Stomach (tissue), 9 donors: ENCODE measurements around the gene LRRC4C. TPM values are rescaled to one million over a fixed set of nuclear protein-coding genes. Genes with fewer than 3 reads are reported as not detected.

Source experiments
- DNase-seq, 2 donors: peaks; one replicate each; pipeline versions ENCODE4 v3.0.0 to v3.0.0-alpha.2; 2013 to 2019
- H3K27ac ChIP-seq, 5 donors: fragments of 200-600 bp in 4 of 5; sonication (generic) in 4 of 5; one replicate each; pipeline ENCODE4 v1.5.1; 2013 to 2019; ENCODE audit warnings: mild to moderate bottlenecking in 1 of 5, moderate library complexity in 1 of 5
- H3K27me3 ChIP-seq, 3 donors: fragments of 200-600 bp; sonication (generic); one replicate each; pipeline ENCODE4 v1.5.1; 2017 to 2019; ENCODE audit warnings: mixed run types in 1 of 3
- H3K36me3 ChIP-seq, 4 donors: fragments of 200-600 bp; sonication (generic); 1 replicate in 3 of 4; 2 replicates in 1 of 4; pipeline ENCODE4 v1.5.1; 2016 to 2019
- H3K4me1 ChIP-seq, 4 donors: fragments of 200-600 bp; sonication (generic); one replicate each; pipeline ENCODE4 v1.5.1; 2016 to 2019
- H3K4me3 ChIP-seq, 4 donors: fragments of 200-600 bp; sonication (generic) in 3 of 4; one replicate each; pipeline ENCODE4 v1.5.1; 2016 to 2019; ENCODE audit warnings: mild to moderate bottlenecking in 1 of 4
- H3K9me3 ChIP-seq, 4 donors: fragments of 200-600 bp; sonication (generic); one replicate each; pipeline ENCODE4 v1.5.1; 2016 to 2019
- CTCF ChIP-seq, 7 experiments: fragments of 450-650 bp in 4 of 7; fragments of 200-600 bp in 3 of 7; sonication (generic) in 3 of 7; IDR thresholded peaks; one replicate each; pipeline ENCODE4 v1.5.1; 2016 to 2019; ENCODE audit warnings: antibody characterized with exemption in 7 of 7, control low read depth in 2 of 7, mild to moderate bottlenecking in 1 of 7
- EP300 ChIP-seq: sonication (generic); formaldehyde crosslinking; IDR thresholded peaks from one replicate; pipeline ENCODE4 v1.6.1; 2017; ENCODE audit warnings: antibody characterized with exemption
- POLR2A ChIP-seq, 4 donors: fragments of 450-650 bp; IDR thresholded peaks; one replicate each; pipeline ENCODE4 v1.6.1; 2016; ENCODE audit warnings: antibody characterized with exemption in 4 of 4, control low read depth in 2 of 4, mild to moderate bottlenecking in 1 of 4, moderate library complexity in 1 of 4
- POLR2AphosphoS5 ChIP-seq, 3 donors: sonication (generic); formaldehyde crosslinking; IDR thresholded peaks; one replicate each; pipeline ENCODE4 v1.6.1; 2016; ENCODE audit warnings: antibody characterized with exemption in 3 of 3
- WGBS, 5 donors: extraction: QIAGEN DNeasy Blood & Tissue Kit in 3 of 5; methylation state at CpG; one replicate each; pipeline versions ENCODE4 v1.1.5 to v1.1.7; 2013 to 2018; 5-methylcytosine and 5-hydroxymethylcytosine counted together
- intact Hi-C: fragments of 100-400 bp; cut with DNase I; formaldehyde crosslinking; loops from one replicate; pipeline ENCODE4 v1.15.1; 2023; ENCODE audit warnings: low total_unique reads
- polyA plus RNA-seq, 3 donors: library from polyadenylated mRNA; stranded (reverse); fragments of 200-250 nt; gene quantifications; one replicate each; pipeline ENCODE4 v1.2.3, GENCODE V29; 2013
- total RNA-seq, 5 donors: library from RNA; depleted of rRNA; stranded (reverse); fragments of >200 nt; gene quantifications; one replicate each; pipeline versions ENCODE4 v1.1.0 to v1.2.3, GENCODE V29; 2014 to 2016
- donor health status: healthy with polysubstance abuse.
- donor health status: Bipolar disorder and iron deficiency.
- donor health status: healthy.

The LRRC4C gene
- total and polyA plus RNA-seq, 8 donors: 0.31 to 3.3 (median 0.45) TPM; not detected in 4

DNA sequence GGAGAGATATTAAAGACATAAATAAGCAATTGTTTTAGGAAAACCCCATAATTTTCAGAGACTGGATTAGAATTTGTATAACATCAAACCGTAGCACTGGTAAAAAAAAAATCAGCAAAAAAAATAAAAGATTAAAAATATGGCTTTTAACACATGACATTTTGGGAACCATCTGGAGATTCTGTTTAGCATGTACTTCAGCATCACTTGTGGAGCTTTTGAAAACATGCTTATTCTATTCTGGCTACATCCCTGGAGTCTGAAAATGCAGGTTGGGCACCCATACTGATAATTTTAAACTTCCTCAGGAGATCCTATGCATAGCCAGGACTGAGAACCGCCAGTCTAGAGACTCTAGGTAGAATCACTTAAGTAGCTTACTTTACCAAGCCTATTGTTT is 1190.9 kb downstream of the LRRC4C start:
- intact Hi-C loops: no loop called here
- H3K4me1 ChIP-seq: no peaks in the 10 kb centered on the region
- H3K27me3 ChIP-seq: no peaks in the 10 kb centered on the region
- 76 to 85% (median 79%) methylated on average over 2 of the region's 2 CpGs for WGBS, 5 donors
- H3K36me3 ChIP-seq: no peaks in the 10 kb centered on the region
- DNase-seq: no peak
- H3K9me3 ChIP-seq: no peaks in the 10 kb centered on the region
- no peak overlapping the region for H3K27ac ChIP-seq
- no peak for TF ChIP-seq POLR2AphosphoS5 (IDR thresholded peaks at IDR 0.05)
- TF ChIP-seq CTCF (IDR thresholded peaks at IDR 0.05): no peak
- no peak for TF ChIP-seq EP300
- TF ChIP-seq POLR2A (IDR thresholded peaks at IDR 0.05): no peak
- H3K4me3 ChIP-seq: no peak overlapping the region

DNA sequence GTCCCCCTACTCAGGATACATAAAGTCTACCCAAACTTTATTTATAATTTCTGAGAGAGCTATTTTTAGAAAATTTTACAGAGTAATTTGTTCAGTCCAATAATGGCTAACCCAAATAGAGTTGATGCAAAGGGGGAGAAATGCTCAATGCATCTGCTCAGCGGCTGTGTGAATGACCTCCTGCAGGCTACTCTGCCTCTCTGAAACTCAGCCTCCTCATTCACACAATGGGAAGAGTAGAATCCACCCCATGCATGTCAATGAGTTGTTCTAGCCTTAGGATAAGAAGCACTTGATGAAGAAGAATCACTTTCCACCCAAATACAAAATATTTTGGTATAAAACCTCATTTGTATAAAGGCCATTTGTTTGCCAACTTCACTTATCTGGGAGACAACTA is 1204.0 kb downstream of the LRRC4C start:
- Histone ChIP-seq H3K4me1 (no peaks in the 10 kb centered on the region), H3K27ac (no peak overlapping the region), H3K27me3 (no peaks in the 10 kb centered on the region), H3K36me3 (no peaks in the 10 kb centered on the region), H3K4me3 (no peak overlapping the region), H3K9me3 (no peaks in the 10 kb centered on the region)
- TF ChIP-seq CTCF (IDR thresholded peaks at IDR 0.05) (no peak), POLR2AphosphoS5 (IDR thresholded peaks at IDR 0.05) (no peak), POLR2A (IDR thresholded peaks at IDR 0.05) (no peak), EP300 (no peak)
- no peak for DNase-seq
- WGBS, 5 donors: 54 to 77% (median 65%) methylated on average over 1 of the region's 1 CpG
- intact Hi-C loops: no loop called here

GRCh38 chr11:40253166-40253565 is 1206.3 kb downstream of the LRRC4C start:
- Histone ChIP-seq H3K4me3 (no peak overlapping the region), H3K27ac (no peak overlapping the region), H3K36me3 (no peaks in the 10 kb centered on the region), H3K27me3 (no peaks in the 10 kb centered on the region), H3K9me3 (no peaks in the 10 kb centered on the region), H3K4me1 (no peaks in the 10 kb centered on the region)
- DNase-seq: no peak
- intact Hi-C loops: no loop called here
- 56 to 72% (median 62%) methylated on average over 1 of the region's 1 CpG for WGBS, 5 donors
- TF ChIP-seq EP300 (no peak), POLR2AphosphoS5 (IDR thresholded peaks at IDR 0.05) (no peak), POLR2A (IDR thresholded peaks at IDR 0.05) (no peak), CTCF (IDR thresholded peaks at IDR 0.05) (no peak)

- H3K4me1 ChIP-seq: no peaks in the 10 kb centered on the region
- TF ChIP-seq POLR2AphosphoS5 (IDR thresholded peaks at IDR 0.05): no peak
- no peak for TF ChIP-seq CTCF (IDR thresholded peaks at IDR 0.05)
- no peak for TF ChIP-seq POLR2A (IDR thresholded peaks at IDR 0.05)
- TF ChIP-seq EP300: no peak
- intact Hi-C loops: no loop called here
- DNase-seq: no peak
- H3K27ac ChIP-seq: no peak overlapping the region
- H3K36me3 ChIP-seq: no peaks in the 10 kb centered on the region
- no peaks in the 10 kb centered on the region for H3K9me3 ChIP-seq
- no peak overlapping the region for H3K4me3 ChIP-seq
- 71 to 81% (median 78%) methylated on average over 4 of the region's 4 CpGs for WGBS, 5 donors
- H3K27me3 ChIP-seq: no peaks in the 10 kb centered on the region
Measured at GRCh38 chr11:40252236-40252635, 1207.2 kb downstream of the LRRC4C start.
